ENCODE data around the gene ARHGEF10L.

The ARHGEF10L gene

GRCh38 chr1:17673329-17674072 is 134.0 kb downstream of the ARHGEF10L start:
- no peak for TF ChIP-seq CTCF (IDR thresholded peaks at IDR 0.05; ENCODE audit: low read depth, low read length)
- H3K4me3 ChIP-seq (replicated peaks in 1 of 2; ENCODE audit: low read depth in 2 of 2, low read length in 2 of 2): no peak overlapping the region
- DNase-seq (ENCODE audit: low read depth in 2 of 2): no peak

GRCh38 chr1:17674726-17675500 is 135.4 kb downstream of the ARHGEF10L start:
- peak in 1 of 2 donors; percentile 15 for DNase-seq (ENCODE audit: low read depth in 2 of 2)
- no peak for TF ChIP-seq CTCF (IDR thresholded peaks at IDR 0.05; ENCODE audit: low read depth, low read length)
- no peak overlapping the region for H3K4me3 ChIP-seq (replicated peaks in 1 of 2; ENCODE audit: low read depth in 2 of 2, low read length in 2 of 2)

GRCh38 chr1:17675744-17676143 is 136.2 kb downstream of the ARHGEF10L start:
- no peak overlapping the region for H3K4me3 ChIP-seq (replicated peaks in 1 of 2; ENCODE audit: low read depth in 2 of 2, low read length in 2 of 2)
- DNase-seq (ENCODE audit: low read depth in 2 of 2): no peak
- no peak for TF ChIP-seq CTCF (IDR thresholded peaks at IDR 0.05; ENCODE audit: low read depth, low read length)

- no peak for DNase-seq (ENCODE audit: low read depth in 2 of 2)
- H3K4me3 ChIP-seq (replicated peaks in 1 of 2; ENCODE audit: low read depth in 2 of 2, low read length in 2 of 2): no peak overlapping the region
- TF ChIP-seq CTCF (IDR thresholded peaks at IDR 0.05; ENCODE audit: low read depth, low read length): no peak
These were observed 137.0 kb downstream of the ARHGEF10L start for GRCh38 chr1:17676387-17677060.

DNA sequence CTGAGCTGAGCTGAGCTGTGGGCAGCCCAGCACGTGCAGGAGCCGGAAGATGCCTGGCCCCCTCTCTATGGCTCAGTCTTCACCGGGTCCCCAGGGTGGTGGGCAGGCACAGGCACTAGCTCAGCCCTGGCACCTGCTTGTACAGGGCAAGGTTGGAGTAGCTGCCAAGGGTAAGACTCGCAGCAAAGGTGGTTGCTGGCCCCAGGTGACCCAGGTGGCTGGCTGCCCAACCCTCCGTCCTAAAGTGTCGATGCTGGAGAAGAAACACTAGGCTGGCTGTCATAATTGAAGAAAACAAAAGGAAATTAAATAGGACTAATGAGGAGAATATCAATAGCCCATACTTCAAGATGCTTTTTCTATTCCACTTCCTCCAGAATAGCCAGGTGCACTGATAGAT is 138.5 kb downstream of the ARHGEF10L start:
- no peak for DNase-seq (ENCODE audit: low read depth in 2 of 2)
- no peak for TF ChIP-seq CTCF (IDR thresholded peaks at IDR 0.05; ENCODE audit: low read depth, low read length)
- no peak overlapping the region for H3K4me3 ChIP-seq (replicated peaks in 1 of 2; ENCODE audit: low read depth in 2 of 2, low read length in 2 of 2)

- no peak for DNase-seq (ENCODE audit: low read depth in 2 of 2)
- no peak for TF ChIP-seq CTCF (IDR thresholded peaks at IDR 0.05; ENCODE audit: low read depth, low read length)
- no peak overlapping the region for H3K4me3 ChIP-seq (replicated peaks in 1 of 2; ENCODE audit: low read depth in 2 of 2, low read length in 2 of 2)
These were observed 140.4 kb downstream of the ARHGEF10L start for GRCh38 chr1:17679856-17680255.

All from cardiac fibroblast (primary cell).